Measurements from ENCODE around the gene MRPL1. TPM values are rescaled to one million over a fixed set of nuclear protein-coding genes. Genes with fewer than 3 reads are reported as not detected.
A peak's percentile ranks its signal among the peaks of the same experiment; 100 is the strongest.

Gene MRPL1
- total RNA-seq, 1 donor = 36.7 TPM

- H3K4me3 ChIP-seq (ENCODE audit: low read depth, low read length) = peak overlapping the region; percentile 90
- no peak for DNase-seq (ENCODE audit: low read depth)
- TF ChIP-seq CTCF (IDR thresholded peaks at IDR 0.05; ENCODE audit: insufficient read depth, low read length) = no peak
These were observed 43.2 kb upstream of the MRPL1 start for GRCh38 chr4:77819404-77819842.

DNA sequence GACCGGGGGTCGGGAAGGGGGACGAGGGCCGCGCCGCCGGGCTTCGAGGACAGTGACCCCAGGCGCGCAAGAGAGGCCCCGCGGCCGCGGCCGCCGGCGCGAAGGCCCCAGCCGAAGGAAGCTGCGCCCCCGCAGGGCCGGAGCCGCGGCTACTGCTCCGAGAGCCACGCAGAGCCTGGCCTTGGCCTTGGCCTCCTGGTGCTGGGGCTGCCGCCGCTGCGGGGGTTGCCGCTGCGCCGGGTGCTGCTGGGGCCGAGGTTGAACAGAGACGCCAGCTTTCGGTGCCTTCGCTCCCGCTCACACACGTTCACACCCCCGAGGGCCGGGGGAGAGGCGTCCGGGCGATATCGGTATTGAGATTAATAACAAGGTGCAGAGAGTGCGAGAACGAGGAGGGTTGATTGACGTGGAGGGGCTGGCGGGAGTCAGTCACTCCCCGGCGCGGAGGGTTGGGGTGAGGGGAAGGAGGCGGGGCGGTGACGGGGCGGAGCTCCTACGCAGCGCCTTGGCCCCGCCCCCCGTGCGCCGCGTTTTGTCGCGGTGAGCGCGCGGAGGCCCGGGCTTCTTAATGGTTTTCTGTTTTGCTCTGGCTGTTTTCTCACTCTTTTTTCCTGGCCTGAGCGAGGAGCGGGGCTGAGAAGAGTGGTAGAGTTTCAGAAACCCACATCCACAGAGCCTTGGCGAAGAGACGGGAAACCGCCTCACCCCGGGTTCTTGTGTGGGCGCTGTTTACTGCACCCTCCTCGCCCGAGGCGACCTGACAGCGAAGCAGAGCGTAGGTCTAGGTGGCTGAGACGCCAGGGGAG, 42.6 kb upstream of the MRPL1 start:
- peak overlapping the region; percentile 90 for H3K4me3 ChIP-seq (ENCODE audit: low read depth, low read length)
- TF ChIP-seq CTCF (IDR thresholded peaks at IDR 0.05; ENCODE audit: insufficient read depth, low read length) = no peak
- peak; percentile 74 for DNase-seq (ENCODE audit: low read depth)

GRCh38 chr4:77820649-77821561, 41.7 kb upstream of the MRPL1 start:
- peak overlapping the region; percentile 90 for H3K4me3 ChIP-seq (ENCODE audit: low read depth, low read length)
- TF ChIP-seq CTCF (IDR thresholded peaks at IDR 0.05; ENCODE audit: insufficient read depth, low read length) = no peak
- peak; percentile 56 for DNase-seq (ENCODE audit: low read depth)

- TF ChIP-seq CTCF (IDR thresholded peaks at IDR 0.05; ENCODE audit: insufficient read depth, low read length) = no peak
- H3K4me3 ChIP-seq (ENCODE audit: low read depth, low read length) = no peak overlapping the region
- no peak for DNase-seq (ENCODE audit: low read depth)
These were observed 40.9 kb upstream of the MRPL1 start for GRCh38 chr4:77821775-77822174.

DNA sequence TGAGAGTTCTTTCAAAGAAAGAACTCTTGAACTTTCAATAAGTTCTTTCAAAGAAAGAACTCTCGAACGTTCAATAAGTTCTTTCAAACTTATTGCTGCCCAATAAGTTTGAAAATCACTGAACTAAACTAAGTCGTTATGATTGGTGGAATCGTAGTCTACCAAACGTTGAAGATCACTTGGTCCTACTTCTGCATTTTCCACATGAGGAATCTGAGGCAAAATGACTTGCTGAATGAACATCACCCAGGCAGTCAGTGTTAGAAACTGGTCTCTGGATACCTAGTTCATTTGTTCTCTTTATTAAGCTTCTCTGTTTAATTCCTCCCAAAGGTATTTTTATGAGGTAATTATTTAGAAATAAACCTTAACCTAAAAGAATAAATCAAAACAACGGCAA, 36.4 kb upstream of the MRPL1 start:
- DNase-seq (ENCODE audit: low read depth) = no peak
- H3K4me3 ChIP-seq (ENCODE audit: low read depth, low read length) = no peak overlapping the region
- TF ChIP-seq CTCF (IDR thresholded peaks at IDR 0.05; ENCODE audit: insufficient read depth, low read length) = no peak

- DNase-seq (ENCODE audit: low read depth) = no peak
- H3K4me3 ChIP-seq (ENCODE audit: low read depth, low read length) = no peak overlapping the region
- no peak for TF ChIP-seq CTCF (IDR thresholded peaks at IDR 0.05; ENCODE audit: insufficient read depth, low read length)
These were observed 35.3 kb upstream of the MRPL1 start for GRCh38 chr4:77827343-77827742.

Measured in fibroblast of the aortic adventitia (primary cell).